IMR-90 (cell line): ENCODE measurements around the gene SOCS3. TPM values are rescaled to one million over a fixed set of nuclear protein-coding genes. Genes with fewer than 3 reads are reported as not detected.

ENCODE experiments used
- ATAC-seq: fragments of 200-7000 bp; cut with Tn5 transposase; 2 replicates; pipeline ENCODE4 v1.9.1; 2020; ENCODE audit warnings: low read depth, mild to moderate bottlenecking, moderate library complexity
- BruUV-seq: library from RNA; stranded (reverse); fragments of 400-500 nt; replicated peaks from 2 replicates; lab custom pipeline; 2021; lab: Mats Ljungman, UMichigan
- CTCF ChIA-PET: fragments of 300-600 bp; formaldehyde crosslinking; extraction: SDS; loops from one replicate; lab custom pipeline; 2021; ENCODE audit warnings: antibody characterized with exemption; lab: Yijun Ruan, JAX
- POLR2A ChIA-PET: fragments of 300-600 bp; sonication (Branson Sonifier 250); formaldehyde crosslinking; loops from one replicate; lab custom pipeline; 2022; ENCODE audit warnings: antibody characterized with exemption; ENCODE audit not compliant: unreplicated experiment; lab: Charles Lee
- DNase-seq: peaks from one replicate; pipeline ENCODE4 v3.0.0; 2013
- H2AFZ ChIP-seq: replicated peaks from 2 replicates; pipeline ENCODE3; 2013; ENCODE audit warnings: low read length, mild to moderate bottlenecking; ENCODE audit not compliant: poor library complexity
- H2AK5ac ChIP-seq: 2 replicates; pipeline ENCODE4 v1.6.1; 2013; ENCODE audit warnings: low read depth, low read length, inconsistent platforms
- H2AK9ac ChIP-seq: replicated peaks from 2 replicates; pipeline ENCODE3; 2013; ENCODE audit warnings: mild to moderate bottlenecking, low read depth, low read length, moderate library complexity; ENCODE audit not compliant: poor library complexity
- H2BK120ac ChIP-seq: 2 replicates; pipeline ENCODE4 v1.6.1; 2013; ENCODE audit warnings: low read depth, low read length, inconsistent platforms
- H2BK15ac ChIP-seq: 3 replicates; pipeline ENCODE4 v1.6.1; 2013; ENCODE audit warnings: low read depth, low read length, inconsistent platforms
- H2BK20ac ChIP-seq: 2 replicates; pipeline ENCODE4 v1.6.1; 2013; ENCODE audit warnings: low read depth, mild to moderate bottlenecking, inconsistent platforms, low read length, moderate library complexity
- H2BK5ac ChIP-seq: 2 replicates; pipeline ENCODE4 v1.6.1; 2013; ENCODE audit warnings: mild to moderate bottlenecking, low read depth, low read length, inconsistent platforms; ENCODE audit not compliant: poor library complexity, severe bottlenecking
- H3K14ac ChIP-seq: replicated peaks from 2 replicates; pipeline ENCODE4 v1.6.1; 2013; ENCODE audit warnings: low read depth, low read length, inconsistent platforms
- H3K18ac ChIP-seq: 2 replicates; pipeline ENCODE4 v1.6.1; 2013; ENCODE audit warnings: low read depth, low read length, control low read depth
- H3K23ac ChIP-seq: 2 replicates; pipeline ENCODE4 v1.6.1; 2013; ENCODE audit warnings: low read depth, low read length, inconsistent platforms
- H3K27ac ChIP-seq: 2 replicates; pipeline ENCODE4 v1.5.1; 2013; ENCODE audit warnings: mild to moderate bottlenecking, control low read depth, low read length; ENCODE audit not compliant: insufficient read depth
- H3K27me3 ChIP-seq: 2 replicates; pipeline ENCODE4 v1.6.1; 2013; ENCODE audit warnings: low read length; ENCODE audit not compliant: control insufficient read depth, insufficient read depth
- H3K36me3 ChIP-seq: 2 replicates; pipeline ENCODE4 v1.6.1; 2013; ENCODE audit warnings: low read length, mixed read lengths; ENCODE audit not compliant: control insufficient read depth, insufficient read depth
- H3K4ac ChIP-seq: 2 replicates; pipeline ENCODE4 v1.6.1; 2013; ENCODE audit warnings: low read depth, low read length, inconsistent platforms
- H3K4me1 ChIP-seq: 2 replicates; pipeline ENCODE4 v1.6.1; 2013; ENCODE audit warnings: low read length, mixed read lengths; ENCODE audit not compliant: control insufficient read depth, insufficient read depth
- H3K4me2 ChIP-seq: 2 replicates; pipeline ENCODE4 v1.6.1; 2013; ENCODE audit warnings: low read depth, mild to moderate bottlenecking, control low read depth, low read length, moderate library complexity
- H3K4me3 ChIP-seq: 2 replicates; pipeline ENCODE4 v1.5.1; 2013; ENCODE audit warnings: low read depth, mild to moderate bottlenecking, control low read depth, low read length, moderate library complexity; ENCODE audit not compliant: insufficient read depth
- H3K56ac ChIP-seq: 2 replicates; pipeline ENCODE4 v1.6.1; 2013; ENCODE audit warnings: low read length, inconsistent platforms; ENCODE audit not compliant: insufficient read depth; ENCODE audit errors: extremely low read depth
- H3K79me1 ChIP-seq, 2 experiments: 2 replicates each; pipeline ENCODE4 v1.6.1; 2013; ENCODE audit warnings: low read length in 2 of 2, inconsistent platforms in 1 of 2, low read depth in 1 of 2
- H3K9ac ChIP-seq: 2 replicates; pipeline ENCODE4 v1.6.1; 2013; ENCODE audit warnings: low read depth, low read length, control low read depth
- H3K9me1 ChIP-seq: 2 replicates; pipeline ENCODE4 v1.6.1; 2013; ENCODE audit warnings: low read length, inconsistent platforms; ENCODE audit not compliant: insufficient read depth
- H3K9me3 ChIP-seq: 2 replicates; pipeline ENCODE4 v1.6.1; 2013; ENCODE audit warnings: low read length; ENCODE audit not compliant: control insufficient read depth, insufficient read depth
- H4K20me1 ChIP-seq: 2 replicates; pipeline ENCODE4 v1.6.1; 2013; ENCODE audit warnings: low read length, inconsistent platforms; ENCODE audit not compliant: insufficient read depth
- H4K5ac ChIP-seq: 2 replicates; pipeline ENCODE4 v1.6.1; 2013; ENCODE audit warnings: mild to moderate bottlenecking, low read depth, low read length, control low read depth
- H4K8ac ChIP-seq, 2 experiments: 2 replicates each; pipeline ENCODE4 v1.6.1; 2013; ENCODE audit warnings: low read depth in 2 of 2, low read length in 2 of 2, control low read depth in 1 of 2, inconsistent platforms in 1 of 2
- H4K91ac ChIP-seq: 2 replicates; pipeline ENCODE4 v1.6.1; 2013; ENCODE audit warnings: low read depth, low read length, inconsistent platforms; ENCODE audit not compliant: insufficient read depth
- RCOR1 ChIP-seq: IDR thresholded peaks from 2 replicates; pipeline ENCODE4 v1.6.1; 2012; ENCODE audit warnings: mild to moderate bottlenecking, low read length, improper control_type of control experiment; ENCODE audit not compliant: insufficient replicate concordance
- WGBS, 2 experiments: methylation state at CpG; one replicate each; pipeline versions ENCODE4 v1.1.5 to v1.1.7; 2013; ENCODE audit warnings: missing lambda C conversion rate in 2 of 2; ENCODE audit not compliant: insufficient read length in 1 of 2; ENCODE audit errors: extremely low coverage in 2 of 2; 5-methylcytosine and 5-hydroxymethylcytosine counted together
- dilution Hi-C: fragments of 300-500 bp; cut with HindIII; formaldehyde crosslinking; loops from one replicate; pipeline ENCODE4 v1.14.3; 2018; ENCODE audit warnings: low sequenced_read_pairs; ENCODE audit not compliant: unreplicated experiment
- in situ Hi-C: fragments of 300-500 bp; cut with MboI; formaldehyde crosslinking; loops from 3 replicates; pipeline ENCODE4 v1.14.3; 2019; ENCODE audit warnings: low sequenced_read_pairs, inconsistent platforms, mixed read lengths
- intact Hi-C: fragments of 100-400 bp; cut with micrococcal nuclease; formaldehyde crosslinking; loops from 2 replicates; pipeline ENCODE4 v1.10.0; 2022
- polyA plus RNA-seq, 3 experiments: library from polyadenylated mRNA; depleted of rRNA; stranded (reverse); fragments of >200 nt; gene quantifications; 2 replicates each; pipeline ENCODE4 v1.2.3, GENCODE V29; 2012; ENCODE audit warnings: low replicate concordance in 1 of 3
- total RNA-seq: library from RNA; depleted of rRNA; stranded (reverse); fragments of >200 nt; gene quantifications from 2 replicates; pipeline ENCODE4 v1.2.3, GENCODE V29; 2012

SOCS3 gene
- total and polyA plus RNA-seq, 2 of the 4 experiments (the other 2 are of a cell fraction), result 19.2 to 19.9 TPM

GRCh38 chr17:78395155-78395554 lies 35.3 kb upstream of the SOCS3 start:
- Histone ChIP-seq H3K9me3 (no peaks in the 10 kb centered on the region), H2BK15ac (no peak overlapping the region), H2AK9ac (no peak overlapping the region), H3K36me3 (peaks cover 42% of the 10 kb centered on the region), H3K4ac (peak overlapping the region; percentile 16; the same call in 1 of the 2 replicates), H2BK20ac (no peak overlapping the region), H3K27me3 (no peaks in the 10 kb centered on the region), H4K91ac (no peak overlapping the region), H3K18ac (no peak overlapping the region), H3K14ac (no peak overlapping the region), H3K23ac (0 out of 2 replicates have a peak overlapping the region, but pooled peaks have one; percentile 9), H3K56ac (no peak overlapping the region), H2AK5ac (peak overlapping the region; percentile 62), H3K9ac (no peak overlapping the region), H3K4me2 (no peak overlapping the region), H2BK5ac (peak overlapping the region; percentile 34), H4K8ac (no peak overlapping the region), H3K4me3 (no peak overlapping the region), H4K5ac (no peak overlapping the region), H3K79me1 (peaks cover 48 to 88% of the 10 kb centered on the region in 2 experiments), H3K27ac (no peak overlapping the region), H2AFZ (no peak overlapping the region), H3K9me1 (peaks cover 49% of the 10 kb centered on the region), H2BK120ac (no peak overlapping the region), H4K20me1 (peaks cover 40% of the 10 kb centered on the region), H3K4me1 (peaks cover 24% of the 10 kb centered on the region)
- ATAC-seq, result no peak
- in situ Hi-C loops (no loop called here), intact Hi-C loops (no loop called here), dilution Hi-C loops (no loop called here)
- no peak for DNase-seq
- BruUV-seq, result no TSS peak
- ChIA-PET CTCF (no interaction called here), POLR2A (no interaction called here)
- WGBS, 2 experiments, result no CpG with 5 or more reads among the region's 2 CpGs
- TF ChIP-seq RCOR1, result no peak
